Hepatocyte (in vitro differentiated cells): ENCODE results near the gene HEBP1.

ENCODE experiments used
- EZH2 ChIP-seq: fragments of 200-600 bp; sonication (generic); IDR thresholded peaks from 2 replicates; pipeline ENCODE4 v1.6.1; 2016; ENCODE audit warnings: antibody characterized with exemption, mild to moderate bottlenecking, borderline replicate concordance
- TF ChIP-seq, protein P1 (sequence below): fragments of 200-600 bp; sonication (generic); IDR thresholded peaks from 2 replicates; pipeline ENCODE4 v1.5.1; 2016; ENCODE audit warnings: antibody characterized with exemption, mild to moderate bottlenecking; ENCODE audit not compliant: poor library complexity

DNA sequence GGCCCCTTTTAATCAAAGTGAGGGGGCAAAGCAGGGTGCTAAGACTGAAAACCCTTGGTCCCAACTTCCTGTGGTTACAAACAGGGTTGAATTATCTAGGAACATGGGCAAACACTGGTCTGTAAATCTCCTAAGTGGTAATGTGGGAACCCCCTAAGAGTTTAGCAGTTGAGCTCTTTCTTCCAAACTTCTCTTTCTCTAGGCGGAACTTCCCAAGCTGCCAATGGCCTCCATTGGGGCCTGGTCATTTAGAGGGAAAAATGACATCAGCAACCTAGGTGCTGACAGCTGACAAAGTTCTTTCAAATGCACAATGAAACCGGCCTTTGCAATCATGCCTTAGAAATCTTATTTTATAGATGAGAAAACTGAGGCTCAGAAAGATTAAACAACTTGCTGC, 17.7 kb downstream of the HEBP1 start:
- TF ChIP-seq, protein P1, sequence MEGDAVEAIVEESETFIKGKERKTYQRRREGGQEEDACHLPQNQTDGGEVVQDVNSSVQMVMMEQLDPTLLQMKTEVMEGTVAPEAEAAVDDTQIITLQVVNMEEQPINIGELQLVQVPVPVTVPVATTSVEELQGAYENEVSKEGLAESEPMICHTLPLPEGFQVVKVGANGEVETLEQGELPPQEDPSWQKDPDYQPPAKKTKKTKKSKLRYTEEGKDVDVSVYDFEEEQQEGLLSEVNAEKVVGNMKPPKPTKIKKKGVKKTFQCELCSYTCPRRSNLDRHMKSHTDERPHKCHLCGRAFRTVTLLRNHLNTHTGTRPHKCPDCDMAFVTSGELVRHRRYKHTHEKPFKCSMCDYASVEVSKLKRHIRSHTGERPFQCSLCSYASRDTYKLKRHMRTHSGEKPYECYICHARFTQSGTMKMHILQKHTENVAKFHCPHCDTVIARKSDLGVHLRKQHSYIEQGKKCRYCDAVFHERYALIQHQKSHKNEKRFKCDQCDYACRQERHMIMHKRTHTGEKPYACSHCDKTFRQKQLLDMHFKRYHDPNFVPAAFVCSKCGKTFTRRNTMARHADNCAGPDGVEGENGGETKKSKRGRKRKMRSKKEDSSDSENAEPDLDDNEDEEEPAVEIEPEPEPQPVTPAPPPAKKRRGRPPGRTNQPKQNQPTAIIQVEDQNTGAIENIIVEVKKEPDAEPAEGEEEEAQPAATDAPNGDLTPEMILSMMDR = no peak
- no peak for TF ChIP-seq EZH2
